Epidermal melanocyte (primary cell): Measurements from ENCODE around the gene CDPF1.
A peak's percentile ranks its signal among the peaks of the same experiment; 100 is the strongest.
"Not testable (repeated sequence)": the region's sequence is repeated elsewhere in the genome, so short reads cannot be mapped to it uniquely, and the experiment has no call there.

Experiments used
- DNase-seq: peaks from one replicate; pipeline ENCODE4 v3.0.0; 2011; ENCODE audit warnings: low spot score; ENCODE audit not compliant: insufficient read length

The CDPF1 gene

GRCh38 chr22:46281866-46282678 lies 32.0 kb upstream of the CDPF1 start:
- DNase-seq = no peak

- DNase-seq = no peak
These were observed 31.0 kb upstream of the CDPF1 start for GRCh38 chr22:46280999-46281623.

- DNase-seq = no peak
These were observed 30.1 kb upstream of the CDPF1 start for GRCh38 chr22:46280063-46280817.

- DNase-seq = no peak
These were observed 28.9 kb upstream of the CDPF1 start for GRCh38 chr22:46278656-46279645.

GRCh38 chr22:46276563-46276962 lies 26.5 kb upstream of the CDPF1 start:
- no peak for DNase-seq

GRCh38 chr22:46275455-46276122 lies 25.5 kb upstream of the CDPF1 start:
- no peak for DNase-seq

GRCh38 chr22:46274381-46274780 lies 24.3 kb upstream of the CDPF1 start:
- DNase-seq = no peak

- DNase-seq = no peak
These were observed 23.5 kb upstream of the CDPF1 start for GRCh38 chr22:46273432-46274148.

- no peak for DNase-seq
These were observed 22.8 kb upstream of the CDPF1 start for GRCh38 chr22:46272762-46273431.

- no peak for DNase-seq
These were observed 22.1 kb upstream of the CDPF1 start for GRCh38 chr22:46272196-46272595.

GRCh38 chr22:46269564-46269963 lies 19.5 kb upstream of the CDPF1 start:
- DNase-seq = no peak

GRCh38 chr22:46267431-46268279 lies 17.6 kb upstream of the CDPF1 start, which contains the start of gene TTC38:
Gene TTC38 (plus strand): TSS chr22:46268008. CDS start chr22:46268040, 32 bp downstream.
- peak; percentile 98 for DNase-seq

GRCh38 chr22:46265627-46266026 lies 15.5 kb upstream of the CDPF1 start:
- DNase-seq = not testable (repeated sequence)

- not testable (repeated sequence) for DNase-seq
These were observed 14.4 kb upstream of the CDPF1 start for GRCh38 chr22:46264520-46264919.

GRCh38 chr22:46263216-46263590 lies 13.1 kb upstream of the CDPF1 start, which contains the start of gene PKDREJ:
Gene PKDREJ (minus strand): TSS chr22:46263343. CDS start chr22:46263322, 21 bp downstream.
- no peak for DNase-seq

GRCh38 chr22:46262449-46263215 lies 12.5 kb upstream of the CDPF1 start:
- no peak for DNase-seq

GRCh38 chr22:46260038-46260437 lies 9.9 kb upstream of the CDPF1 start:
- no peak for DNase-seq
